ENCODE measurements around the gene FFAR1. TPM values are rescaled to one million over a fixed set of nuclear protein-coding genes. Genes with fewer than 3 reads are reported as not detected.

FFAR1 gene
- total RNA-seq, 2 donors from 2014 or later = not detected

GRCh38 chr19:35389192-35389861 is 41.6 kb downstream of the FFAR1 start:
- H3K4me1 ChIP-seq (ENCODE audit: control insufficient read depth in 1 of 2, low read depth in 2 of 2) = no peaks in the 10 kb centered on the region
- no peak for TF ChIP-seq CTCF (IDR thresholded peaks at IDR 0.05)
- H3K4me3 ChIP-seq = no peak overlapping the region
- no peaks in the 10 kb centered on the region for H3K36me3 ChIP-seq
- no peaks in the 10 kb centered on the region for H3K27me3 ChIP-seq (replicated peaks; ENCODE audit: insufficient read depth)
- H3K27ac ChIP-seq = no peak overlapping the region
- DNase-seq (ENCODE audit: low spot score) (no peak), ATAC-seq (ENCODE audit: insufficient number of reproducible peaks, low FRiP score, low read depth) (no peak)
- no peaks in the 10 kb centered on the region for H3K9me3 ChIP-seq

- H3K27me3 ChIP-seq (replicated peaks; ENCODE audit: insufficient read depth) = no peaks in the 10 kb centered on the region
- no peak overlapping the region for H3K4me3 ChIP-seq
- no peak overlapping the region for H3K27ac ChIP-seq
- no peak for TF ChIP-seq CTCF (IDR thresholded peaks at IDR 0.05)
- ATAC-seq (ENCODE audit: insufficient number of reproducible peaks, low FRiP score, low read depth) = no peak
- DNase-seq (ENCODE audit: low spot score) = no peak
- no peaks in the 10 kb centered on the region for H3K36me3 ChIP-seq
- H3K4me1 ChIP-seq (ENCODE audit: control insufficient read depth in 1 of 2, low read depth in 2 of 2) = no peaks in the 10 kb centered on the region
- no peaks in the 10 kb centered on the region for H3K9me3 ChIP-seq
Measured at GRCh38 chr19:35392742-35393715, 45.3 kb downstream of the FFAR1 start.

GRCh38 chr19:35395382-35396199 is 47.9 kb downstream of the FFAR1 start:
- Histone ChIP-seq H3K4me1 (ENCODE audit: control insufficient read depth in 1 of 2, low read depth in 2 of 2) (no peaks in the 10 kb centered on the region), H3K36me3 (no peaks in the 10 kb centered on the region), H3K9me3 (no peaks in the 10 kb centered on the region), H3K27ac (no peak overlapping the region), H3K4me3 (no peak overlapping the region), H3K27me3 (replicated peaks; ENCODE audit: insufficient read depth) (no peaks in the 10 kb centered on the region)
- no peak for TF ChIP-seq CTCF (IDR thresholded peaks at IDR 0.05)
- DNase-seq (ENCODE audit: low spot score) (no peak), ATAC-seq (ENCODE audit: insufficient number of reproducible peaks, low FRiP score, low read depth) (no peak)

DNA sequence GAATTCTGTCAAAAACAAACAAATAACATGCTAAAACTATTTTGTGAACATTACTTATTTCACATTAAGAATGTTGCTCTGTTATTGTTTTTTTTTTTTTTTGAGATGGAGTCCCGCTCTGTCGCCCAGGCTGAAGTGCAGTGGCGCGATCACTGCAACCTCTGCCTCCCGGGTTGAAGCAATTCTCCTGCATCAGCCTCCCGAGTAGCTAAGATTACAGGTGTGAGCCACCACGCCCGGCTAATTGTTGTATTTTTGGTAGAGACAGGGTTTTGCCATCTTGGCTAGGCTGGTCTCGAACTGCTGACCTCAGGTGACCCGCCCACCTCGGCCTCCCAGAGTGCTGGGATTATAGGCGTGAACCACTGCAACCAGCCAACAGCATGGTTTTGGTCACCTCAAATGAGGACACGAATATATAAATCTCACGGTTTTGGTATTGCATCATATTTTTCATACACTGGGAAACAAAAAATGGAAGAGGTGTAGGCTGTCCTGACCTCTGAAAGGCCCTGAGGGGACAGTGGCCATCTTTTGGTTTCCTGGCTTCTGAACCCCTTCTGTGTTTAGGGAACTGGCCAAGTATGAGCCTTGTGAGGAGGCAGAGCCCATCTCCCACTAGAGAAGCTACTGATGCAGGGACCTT is 48.7 kb downstream of the FFAR1 start:
- Histone ChIP-seq H3K27ac (no peak overlapping the region), H3K27me3 (replicated peaks; ENCODE audit: insufficient read depth) (no peaks in the 10 kb centered on the region), H3K36me3 (no peaks in the 10 kb centered on the region), H3K4me3 (no peak overlapping the region), H3K9me3 (no peaks in the 10 kb centered on the region), H3K4me1 (ENCODE audit: control insufficient read depth in 1 of 2, low read depth in 2 of 2) (no peaks in the 10 kb centered on the region)
- TF ChIP-seq CTCF (IDR thresholded peaks at IDR 0.05) = no peak
- DNase-seq (ENCODE audit: low spot score) = no peak
- ATAC-seq (ENCODE audit: insufficient number of reproducible peaks, low FRiP score, low read depth) = no peak

All from thoracic aorta (tissue), 2 donors.